Measurements from ENCODE around the gene ANO10. TPM values are rescaled to one million over a fixed set of nuclear protein-coding genes. Genes with fewer than 3 reads are reported as not detected.
"Not testable (repeated sequence)": the region's sequence is repeated elsewhere in the genome, so short reads cannot be mapped to it uniquely, and the experiment has no call there.

ANO10 gene
- total RNA-seq, 1 donor from 2014 or later, result 56.9 TPM

GRCh38 chr3:43490640-43491185 is 131.1 kb downstream of the ANO10 start:
- H3K9me3 Mint-ChIP-seq (ENCODE audit: low read depth), result no peaks in the 10 kb centered on the region
- H3K27me3 Mint-ChIP-seq (ENCODE audit: low read depth), result no peaks in the 10 kb centered on the region
- peaks cover 4% of the 10 kb centered on the region for H3K36me3 Mint-ChIP-seq (ENCODE audit: low read depth)
- peaks cover 7% of the 10 kb centered on the region for H3K4me1 Mint-ChIP-seq (ENCODE audit: low read depth)
- H3K4me3 Mint-ChIP-seq (ENCODE audit: unreplicated experiment), result no peak overlapping the region
- no peak for TF ChIP-seq CTCF (IDR thresholded peaks at IDR 0.05)
- H3K27ac Mint-ChIP-seq (ENCODE audit: unreplicated experiment), result no peak overlapping the region
- DNase-seq (ENCODE audit: low spot score), result no peak

- no peaks in the 10 kb centered on the region for H3K27me3 Mint-ChIP-seq (ENCODE audit: low read depth)
- H3K9me3 Mint-ChIP-seq (ENCODE audit: low read depth), result no peaks in the 10 kb centered on the region
- no peak for TF ChIP-seq CTCF (IDR thresholded peaks at IDR 0.05)
- no peak overlapping the region for H3K4me3 Mint-ChIP-seq (ENCODE audit: unreplicated experiment)
- H3K27ac Mint-ChIP-seq (ENCODE audit: unreplicated experiment), result no peak overlapping the region
- peaks cover 4% of the 10 kb centered on the region for H3K36me3 Mint-ChIP-seq (ENCODE audit: low read depth)
- DNase-seq (ENCODE audit: low spot score), result no peak
- peaks cover 7% of the 10 kb centered on the region for H3K4me1 Mint-ChIP-seq (ENCODE audit: low read depth)
These were observed 131.9 kb downstream of the ANO10 start for GRCh38 chr3:43489930-43490329.

- Mint-ChIP-seq H3K4me1 (ENCODE audit: low read depth) (peaks cover 7% of the 10 kb centered on the region), H3K9me3 (ENCODE audit: low read depth) (no peaks in the 10 kb centered on the region)
These were observed 135.9 kb downstream of the ANO10 start for GRCh38 chr3:43485931-43486330.

GRCh38 chr3:43484926-43485488 is 136.8 kb downstream of the ANO10 start:
- Mint-ChIP-seq H3K27ac (ENCODE audit: unreplicated experiment) (no peak overlapping the region), H3K4me3 (ENCODE audit: unreplicated experiment) (no peak overlapping the region), H3K9me3 (ENCODE audit: low read depth) (no peaks in the 10 kb centered on the region), H3K4me1 (ENCODE audit: low read depth) (no peaks in the 10 kb centered on the region), H3K36me3 (ENCODE audit: low read depth) (peaks cover 7% of the 10 kb centered on the region), H3K27me3 (ENCODE audit: low read depth) (no peaks in the 10 kb centered on the region)
- DNase-seq (ENCODE audit: low spot score), result peak; percentile 91
- no peak for TF ChIP-seq CTCF (IDR thresholded peaks at IDR 0.05)

More at GRCh38 chr3:43485931-43486330, 135.9 kb downstream of the ANO10 start:
- H3K27ac Mint-ChIP-seq (ENCODE audit: unreplicated experiment), result no peak overlapping the region
- no peak for DNase-seq (ENCODE audit: low spot score)
- TF ChIP-seq CTCF (IDR thresholded peaks at IDR 0.05), result no peak
- H3K27me3 Mint-ChIP-seq (ENCODE audit: low read depth), result no peaks in the 10 kb centered on the region
- no peak overlapping the region for H3K4me3 Mint-ChIP-seq (ENCODE audit: unreplicated experiment)
- peaks cover 7% of the 10 kb centered on the region for H3K36me3 Mint-ChIP-seq (ENCODE audit: low read depth)

- Mint-ChIP-seq H3K4me3 (ENCODE audit: unreplicated experiment) (no peak overlapping the region), H3K27ac (ENCODE audit: unreplicated experiment) (no peak overlapping the region), H3K27me3 (ENCODE audit: low read depth) (no peaks in the 10 kb centered on the region), H3K4me1 (ENCODE audit: low read depth) (no peaks in the 10 kb centered on the region), H3K36me3 (ENCODE audit: low read depth) (peaks cover 5% of the 10 kb centered on the region), H3K9me3 (ENCODE audit: low read depth) (no peaks in the 10 kb centered on the region)
- no peak for TF ChIP-seq CTCF (IDR thresholded peaks at IDR 0.05)
- no peak for DNase-seq (ENCODE audit: low spot score)
These were observed 140.4 kb downstream of the ANO10 start for GRCh38 chr3:43481375-43481774.

GRCh38 chr3:43478839-43479238 is 143.0 kb downstream of the ANO10 start:
- not testable (repeated sequence) for H3K4me3 Mint-ChIP-seq (ENCODE audit: unreplicated experiment); H3K4me1 Mint-ChIP-seq (ENCODE audit: low read depth); H3K27me3 Mint-ChIP-seq (ENCODE audit: low read depth); H3K9me3 Mint-ChIP-seq (ENCODE audit: low read depth); H3K27ac Mint-ChIP-seq (ENCODE audit: unreplicated experiment); H3K36me3 Mint-ChIP-seq (ENCODE audit: low read depth); DNase-seq (ENCODE audit: low spot score)
